HG02588 (cell line): ENCODE measurements around the gene ARID3B.
"Not testable (repeated sequence)": the region's sequence is repeated elsewhere in the genome, so short reads cannot be mapped to it uniquely, and the experiment has no call there.

Experiments used
- ATAC-seq: cut with Tn5 transposase; IDR thresholded peaks from one replicate; pipeline ENCODE4 v1.9.1; 2021; ENCODE audit warnings: mild to moderate bottlenecking, moderate library complexity; ENCODE audit not compliant: unreplicated experiment

The ARID3B gene

GRCh38 chr15:74618841-74619596 lies 78.0 kb downstream of the ARID3B start:
- ATAC-seq, result no peak

- no peak for ATAC-seq
Observed at GRCh38 chr15:74619916-74620635, 79.1 kb downstream of the ARID3B start.

GRCh38 chr15:74620636-74621545 lies 79.9 kb downstream of the ARID3B start:
- ATAC-seq, result no peak

- no peak for ATAC-seq
Observed at GRCh38 chr15:74621546-74621920, 80.5 kb downstream of the ARID3B start.

GRCh38 chr15:74621936-74622335 lies 80.9 kb downstream of the ARID3B start:
- no peak for ATAC-seq

GRCh38 chr15:74622758-74623157 lies 81.7 kb downstream of the ARID3B start:
- no peak for ATAC-seq

- no peak for ATAC-seq
Observed at GRCh38 chr15:74624020-74624602, 83.1 kb downstream of the ARID3B start.

- ATAC-seq, result no peak
Observed at GRCh38 chr15:74625693-74626092, 84.7 kb downstream of the ARID3B start.

- ATAC-seq, result no peak
Observed at GRCh38 chr15:74626336-74626735, 85.3 kb downstream of the ARID3B start.

GRCh38 chr15:74626752-74627692 lies 86.0 kb downstream of the ARID3B start:
- ATAC-seq, result no peak

- ATAC-seq, result no peak
Observed at GRCh38 chr15:74627766-74628165, 86.7 kb downstream of the ARID3B start.

GRCh38 chr15:74628199-74628598 lies 87.2 kb downstream of the ARID3B start:
- ATAC-seq, result no peak

- no peak for ATAC-seq
Observed at GRCh38 chr15:74628949-74629348, 87.9 kb downstream of the ARID3B start.

GRCh38 chr15:74629696-74630095 lies 88.7 kb downstream of the ARID3B start:
- ATAC-seq, result not testable (repeated sequence)

- ATAC-seq, result no peak
Observed at GRCh38 chr15:74630284-74631086, 89.5 kb downstream of the ARID3B start.

- ATAC-seq, result no peak
Observed at GRCh38 chr15:74631087-74631385, 90.0 kb downstream of the ARID3B start.

- no peak for ATAC-seq
Observed at GRCh38 chr15:74631408-74631807, 90.4 kb downstream of the ARID3B start.

GRCh38 chr15:74631935-74632560 lies 91.0 kb downstream of the ARID3B start:
- no peak for ATAC-seq

- no peak for ATAC-seq
Observed at GRCh38 chr15:74632601-74633000, 91.6 kb downstream of the ARID3B start.
